ENCODE measurements around the gene RCOR1.

Gene RCOR1

GRCh38 chr14:102729268-102729667 lies 136.8 kb downstream of the RCOR1 start:
- no peak for DNase-seq

GRCh38 chr14:102729825-102730224 lies 137.4 kb downstream of the RCOR1 start:
- DNase-seq: no peak

GRCh38 chr14:102731101-102731870 lies 138.8 kb downstream of the RCOR1 start:
- no peak for DNase-seq

- DNase-seq: no peak
These were observed 139.7 kb downstream of the RCOR1 start for GRCh38 chr14:102731871-102732800.

- DNase-seq: no peak
These were observed 140.5 kb downstream of the RCOR1 start for GRCh38 chr14:102732924-102733323.

GRCh38 chr14:102733326-102733725 lies 140.9 kb downstream of the RCOR1 start:
- no peak for DNase-seq

GRCh38 chr14:102734436-102734835 lies 142.0 kb downstream of the RCOR1 start:
- DNase-seq: no peak

GRCh38 chr14:102736956-102737355 lies 144.5 kb downstream of the RCOR1 start:
- DNase-seq: no peak

- DNase-seq: no peak
These were observed 145.2 kb downstream of the RCOR1 start for GRCh38 chr14:102737402-102738372.

GRCh38 chr14:102738373-102739189 lies 146.1 kb downstream of the RCOR1 start:
- DNase-seq: no peak

GRCh38 chr14:102739190-102739469 lies 146.7 kb downstream of the RCOR1 start:
- no peak for DNase-seq

GRCh38 chr14:102746634-102747438 lies 154.4 kb downstream of the RCOR1 start:
- DNase-seq: no peak

- no peak for DNase-seq
These were observed 156.4 kb downstream of the RCOR1 start for GRCh38 chr14:102748806-102749205.

GRCh38 chr14:102749393-102750305 lies 157.2 kb downstream of the RCOR1 start:
- no peak for DNase-seq

GRCh38 chr14:102750376-102750775 lies 157.9 kb downstream of the RCOR1 start:
- DNase-seq: no peak

GRCh38 chr14:102751088-102751487 lies 158.6 kb downstream of the RCOR1 start:
- DNase-seq: no peak

- no peak for DNase-seq
These were observed 159.9 kb downstream of the RCOR1 start for GRCh38 chr14:102752239-102752847.

GRCh38 chr14:102754370-102755262 lies 162.2 kb downstream of the RCOR1 start:
- no peak for DNase-seq
